ENCODE data around the gene PPP1R18.

- no peak for TF ChIP-seq CTCF (IDR thresholded peaks at IDR 0.05)
- TF ChIP-seq POLR2A (IDR thresholded peaks at IDR 0.05): no peak
These were observed 42.8 kb downstream of the PPP1R18 start for GRCh38 chr6:30643656-30644055.

Measured in stomach (tissue), 4 donors.